ENCODE data around the gene TMTC1. TPM values are rescaled to one million over a fixed set of nuclear protein-coding genes. Genes with fewer than 3 reads are reported as not detected.

TMTC1 gene
- total RNA-seq (2014; rRNA removed; shearing (Covaris generic)) (19.7 and 24.3 TPM in 2 replicates), polyA plus RNA-seq (2016; fragmentation: Nextera tagmentation; extraction: Ambion mirVana) (4.8 and 6.0 TPM in 2 replicates)
- long read RNA-seq, partial matches to known transcripts, result 1 of 1 reads
- long read RNA-seq, other reads (novel, unspliced or antisense), result 0 of 1 reads

DNA sequence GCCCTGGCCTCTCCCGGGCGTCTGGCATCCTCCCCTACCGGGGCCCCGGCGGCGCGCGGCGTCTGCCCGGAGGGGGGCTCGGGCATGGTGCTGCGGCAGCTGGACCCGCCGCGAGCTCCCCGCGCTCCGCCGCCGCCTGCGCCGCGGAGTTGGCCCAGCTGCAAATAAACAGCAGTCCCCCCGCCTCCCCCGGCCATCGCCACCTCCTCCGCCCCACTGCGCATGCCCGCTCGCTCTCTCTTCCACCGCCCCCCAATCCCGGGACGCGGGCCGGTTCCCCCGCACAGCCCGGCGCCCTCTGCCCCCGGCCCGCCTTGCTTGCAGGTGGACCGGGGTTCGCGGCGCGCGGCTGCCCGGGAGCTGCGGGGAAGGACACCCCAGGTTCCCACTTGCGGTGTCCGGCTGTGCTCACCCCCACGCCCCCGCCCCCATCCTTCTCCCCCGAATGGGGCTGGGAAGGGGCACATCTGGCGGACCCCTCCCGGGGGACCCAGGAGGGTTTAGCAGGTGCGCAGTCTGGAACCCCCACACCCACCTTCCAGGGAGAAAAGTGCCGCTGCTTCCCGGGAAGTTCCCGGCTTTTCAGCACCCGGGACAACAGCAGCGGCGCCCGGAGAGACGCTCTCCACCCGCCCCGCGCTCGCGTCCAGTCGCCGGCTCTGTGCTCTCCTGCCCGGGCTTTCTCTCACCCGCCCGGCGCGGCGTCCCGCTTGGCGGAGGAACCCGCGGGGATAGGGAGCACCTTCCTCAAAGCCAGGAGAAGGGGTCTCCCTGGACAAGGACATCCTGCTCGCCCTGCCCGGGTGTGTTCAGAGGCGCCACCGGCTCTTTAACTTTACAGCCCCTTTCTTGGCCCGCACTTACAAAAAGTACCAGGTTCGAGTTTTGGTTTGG lies at the start of gene TMTC1:
Gene TMTC1, minus strand, starts transcription at position 170 of the 894 bp plus-strand sequence. CDS start 191 bp downstream, outside the sequence.
- Histone ChIP-seq H4K20me1 (replicated peaks; ENCODE audit: insufficient read depth) (no peaks in the 10 kb centered on the region; the same call in 1 of the 2 replicates), H3K27me3 (ENCODE audit: insufficient read depth) (peaks cover 31% of the 10 kb centered on the region), H2AFZ (peak within 1 kb of the TSS; percentile 90), H3K4me1 (ENCODE audit: insufficient read depth) (peaks cover 16% of the 10 kb centered on the region), H3K36me3 (ENCODE audit: insufficient read depth) (peaks cover 8% of the 10 kb centered on the region; the same call in 1 of the 2 replicates), H3K4me3 (peak within 1 kb of the TSS; percentile 81), H3K79me2 (replicated peaks; ENCODE audit: insufficient read depth) (peaks cover 33% of the 10 kb centered on the region), H3K27ac (ENCODE audit: low read depth) (no peak within 1 kb of the TSS), H3K4me2 (peak within 1 kb of the TSS; percentile 97), H3K9me2 (ENCODE audit: insufficient read depth) (no peaks in the 10 kb centered on the region), H3F3A (replicated peaks; ENCODE audit: low read depth) (no peaks in the 10 kb centered on the region)
- peak; percentile 72 for ATAC-seq
- Mint-ChIP-seq H3K27ac (peak within 1 kb of the TSS; percentile 84), H3K4me3 (peak within 1 kb of the TSS; percentile 90), H3K4me1 (peaks cover 30% of the 10 kb centered on the region), H3K36me3 (ENCODE audit: low read depth) (peaks cover 21% of the 10 kb centered on the region), H3K9me3 (peaks cover 14% of the 10 kb centered on the region; the same call in 2 of the 3 replicates), H3K27me3 (ENCODE audit: insufficient read depth, low read depth, poor library complexity) (peaks cover 13% of the 10 kb centered on the region)
- DNase-seq (ENCODE audit: low spot score), result peak; percentile 87
- TF ChIP-seq CREB1 (CRISPR knock-in tag; IDR thresholded peaks at IDR 0.05; ENCODE audit: low read depth), result no peak
- no peak for TF ChIP-seq NANOG (IDR thresholded peaks at IDR 0.05; ENCODE audit: borderline replicate concordance)
- TF ChIP-seq, protein P1, sequence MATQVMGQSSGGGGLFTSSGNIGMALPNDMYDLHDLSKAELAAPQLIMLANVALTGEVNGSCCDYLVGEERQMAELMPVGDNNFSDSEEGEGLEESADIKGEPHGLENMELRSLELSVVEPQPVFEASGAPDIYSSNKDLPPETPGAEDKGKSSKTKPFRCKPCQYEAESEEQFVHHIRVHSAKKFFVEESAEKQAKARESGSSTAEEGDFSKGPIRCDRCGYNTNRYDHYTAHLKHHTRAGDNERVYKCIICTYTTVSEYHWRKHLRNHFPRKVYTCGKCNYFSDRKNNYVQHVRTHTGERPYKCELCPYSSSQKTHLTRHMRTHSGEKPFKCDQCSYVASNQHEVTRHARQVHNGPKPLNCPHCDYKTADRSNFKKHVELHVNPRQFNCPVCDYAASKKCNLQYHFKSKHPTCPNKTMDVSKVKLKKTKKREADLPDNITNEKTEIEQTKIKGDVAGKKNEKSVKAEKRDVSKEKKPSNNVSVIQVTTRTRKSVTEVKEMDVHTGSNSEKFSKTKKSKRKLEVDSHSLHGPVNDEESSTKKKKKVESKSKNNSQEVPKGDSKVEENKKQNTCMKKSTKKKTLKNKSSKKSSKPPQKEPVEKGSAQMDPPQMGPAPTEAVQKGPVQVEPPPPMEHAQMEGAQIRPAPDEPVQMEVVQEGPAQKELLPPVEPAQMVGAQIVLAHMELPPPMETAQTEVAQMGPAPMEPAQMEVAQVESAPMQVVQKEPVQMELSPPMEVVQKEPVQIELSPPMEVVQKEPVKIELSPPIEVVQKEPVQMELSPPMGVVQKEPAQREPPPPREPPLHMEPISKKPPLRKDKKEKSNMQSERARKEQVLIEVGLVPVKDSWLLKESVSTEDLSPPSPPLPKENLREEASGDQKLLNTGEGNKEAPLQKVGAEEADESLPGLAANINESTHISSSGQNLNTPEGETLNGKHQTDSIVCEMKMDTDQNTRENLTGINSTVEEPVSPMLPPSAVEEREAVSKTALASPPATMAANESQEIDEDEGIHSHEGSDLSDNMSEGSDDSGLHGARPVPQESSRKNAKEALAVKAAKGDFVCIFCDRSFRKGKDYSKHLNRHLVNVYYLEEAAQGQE (IDR thresholded peaks at IDR 0.05; ENCODE audit: unreplicated experiment), result peak; percentile 52
- TF ChIP-seq ZNF462 (CRISPR knock-in tag; IDR thresholded peaks at IDR 0.05), result no peak
- TF ChIP-seq ZNF331 (CRISPR knock-in tag; IDR thresholded peaks at IDR 0.05; ENCODE audit: low read depth), result no peak
- TF ChIP-seq POLR2AphosphoS5 (IDR thresholded peaks at IDR 0.05; ENCODE audit: low read depth), result peak; percentile 42
